H1 (cell line): Measurements from ENCODE around the gene ZNF33A. TPM values are rescaled to one million over a fixed set of nuclear protein-coding genes. Genes with fewer than 3 reads are reported as not detected.

Source experiments
- CTCF ChIA-PET: fragments of 300-600 bp; sonication (Branson Sonifier 250); formaldehyde crosslinking; loops from one replicate; lab custom pipeline; 2021; ENCODE audit not compliant: partially characterized antibody; lab: Charles Lee
- POLR2A ChIA-PET: fragments of 300-600 bp; sonication (Branson Sonifier 250); formaldehyde crosslinking; loops from one replicate; lab custom pipeline; 2021; ENCODE audit warnings: inconsistent platforms; ENCODE audit not compliant: partially characterized antibody; lab: Charles Lee
- DNase-seq, 2 experiments: peaks; one replicate each; pipeline versions ENCODE4 v3.0.0 to v3.0.0-alpha.2; 2010 to 2022; ENCODE audit warnings: low spot score in 2 of 2, low read depth in 1 of 2, mixed read lengths in 1 of 2
- FAIRE-seq: peaks from 2 replicates; lab custom pipeline; 2011; peaks lifted over from hg19 to GRCh38; lab: Jason Lieb, UNC
- H2AFZ ChIP-seq: 2 replicates; pipeline ENCODE4 v1.8.1; 2012; ENCODE audit warnings: low read length, inconsistent platforms
- H2AK5ac ChIP-seq: 2 replicates; pipeline ENCODE4 v1.6.1; 2013; ENCODE audit warnings: low read depth, low read length
- H2BK120ac ChIP-seq: replicated peaks from 2 replicates; pipeline ENCODE3; 2013; ENCODE audit warnings: low read depth, low read length, inconsistent platforms
- H2BK12ac ChIP-seq: 2 replicates; pipeline ENCODE4 v1.6.1; 2013; ENCODE audit warnings: low read depth, low read length
- H2BK15ac ChIP-seq: 2 replicates; pipeline ENCODE4 v1.6.1; 2013; ENCODE audit warnings: low read length
- H2BK20ac ChIP-seq: 2 replicates; pipeline ENCODE4 v1.6.1; 2013; ENCODE audit warnings: low read length
- H2BK5ac ChIP-seq: 2 replicates; pipeline ENCODE4 v1.6.1; 2013; ENCODE audit warnings: low read depth, low read length
- H3K14ac ChIP-seq: 2 replicates; pipeline ENCODE4 v1.6.1; 2013; ENCODE audit warnings: inconsistent platforms; ENCODE audit not compliant: insufficient read length
- H3K18ac ChIP-seq: 2 replicates; pipeline ENCODE4 v1.6.1; 2013; ENCODE audit warnings: low read length; ENCODE audit errors: extremely low read depth
- H3K23ac ChIP-seq: 2 replicates; pipeline ENCODE4 v1.6.1; 2013; ENCODE audit warnings: inconsistent platforms; ENCODE audit not compliant: insufficient read length
- H3K23me2 ChIP-seq: 2 replicates; pipeline ENCODE4 v1.6.1; 2013; ENCODE audit warnings: low read depth, low read length
- H3K27ac ChIP-seq: 2 replicates; pipeline ENCODE4 v1.6.1; 2011; ENCODE audit warnings: low read depth, low read length, inconsistent platforms
- H3K27me3 ChIP-seq, 4 experiments: replicated peaks in 1 of 4; 1 replicate in 1 of 4; 2 replicates in 3 of 4; pipeline versions ENCODE4 v1.6.1 to v1.8.1; 2011 to 2013; ENCODE audit warnings: low read length in 3 of 4, mild to moderate bottlenecking in 3 of 4, inconsistent platforms in 2 of 4, mixed read lengths in 2 of 4, moderate library complexity in 1 of 4; ENCODE audit not compliant: control insufficient read depth in 3 of 4, insufficient read depth in 3 of 4; ENCODE audit errors: extremely low read depth in 1 of 4
- H3K36me3 ChIP-seq, 4 experiments: 2 replicates each; pipeline versions ENCODE4 v1.6.1 to v1.8.1; 2011 to 2013; ENCODE audit warnings: mild to moderate bottlenecking in 4 of 4, low read length in 3 of 4, moderate library complexity in 2 of 4, control low read depth in 1 of 4, inconsistent platforms in 1 of 4; ENCODE audit not compliant: insufficient read depth in 4 of 4, control insufficient read depth in 2 of 4
- H3K4ac ChIP-seq: replicated peaks from 2 replicates; pipeline ENCODE3; 2013; ENCODE audit warnings: low read length, low read depth, mixed read lengths, inconsistent platforms; ENCODE audit not compliant: insufficient read length
- H3K4me1 ChIP-seq, 4 experiments: replicated peaks in 1 of 4; 1 replicate in 1 of 4; 2 replicates in 3 of 4; pipeline versions ENCODE4 v1.6.1 to v1.8.1; 2011 to 2013; ENCODE audit warnings: low read length in 3 of 4, inconsistent platforms in 2 of 4, mixed read lengths in 1 of 4; ENCODE audit not compliant: insufficient read depth in 4 of 4, control insufficient read depth in 3 of 4
- H3K4me2 ChIP-seq, 2 experiments: 2 replicates each; pipeline versions ENCODE4 v1.6.1 to v1.8.1; 2011 to 2013; ENCODE audit warnings: low read depth in 2 of 2, low read length in 2 of 2, control low read depth in 1 of 2, inconsistent platforms in 1 of 2, mild to moderate bottlenecking in 1 of 2; ENCODE audit not compliant: insufficient read depth in 1 of 2
- H3K4me3 ChIP-seq, 4 experiments: fragments of 200-600, 300-600 bp in 1 of 4; sonication (generic), shearing (Covaris generic), sonication (Bioruptor Twin) in 1 of 4; 2 replicates each; pipeline versions ENCODE4 v1.5.1 to v1.8.1; 2011 to 2016; ENCODE audit warnings: low read length in 4 of 4, low read depth in 3 of 4, control low read depth in 2 of 4, inconsistent platforms in 2 of 4, mild to moderate bottlenecking in 2 of 4, mixed read lengths in 1 of 4, moderate library complexity in 1 of 4; ENCODE audit not compliant: insufficient read depth in 2 of 4; ENCODE audit errors: extremely low read depth in 1 of 4
- H3K56ac ChIP-seq: replicated peaks from 2 replicates; pipeline ENCODE3; 2013; ENCODE audit warnings: low read depth, mild to moderate bottlenecking, mixed read lengths, low read length, inconsistent platforms; ENCODE audit not compliant: insufficient read length
- H3K79me1 ChIP-seq: 2 replicates; pipeline ENCODE4 v1.6.1; 2013; ENCODE audit warnings: low read depth, low read length, control low read depth
- H3K79me2 ChIP-seq, 2 experiments: 2 replicates each; pipeline versions ENCODE4 v1.6.1 to v1.8.1; 2012 to 2013; ENCODE audit warnings: low read length in 2 of 2, mild to moderate bottlenecking in 2 of 2, inconsistent platforms in 1 of 2; ENCODE audit not compliant: insufficient read depth in 2 of 2, control insufficient read depth in 1 of 2
- H3K9ac ChIP-seq, 4 experiments: replicated peaks in 1 of 4; 1 replicate in 1 of 4; 2 replicates in 3 of 4; pipeline versions ENCODE4 v1.6.1 to v1.8.1; 2011 to 2013; ENCODE audit warnings: low read depth in 3 of 4, low read length in 3 of 4, control low read depth in 2 of 4, mild to moderate bottlenecking in 2 of 4, moderate library complexity in 2 of 4, inconsistent platforms in 1 of 4; ENCODE audit errors: extremely low read depth in 1 of 4
- H3K9me3 ChIP-seq, 2 experiments: 2 replicates each; pipeline versions ENCODE4 v1.6.1 to v1.8.1; 2012 to 2013; ENCODE audit warnings: mild to moderate bottlenecking in 2 of 2, moderate library complexity in 2 of 2, control low read depth in 1 of 2, inconsistent platforms in 1 of 2, low read depth in 1 of 2, low read length in 1 of 2, mixed read lengths in 1 of 2; ENCODE audit not compliant: insufficient read depth in 2 of 2
- H4K20me1 ChIP-seq, 2 experiments: replicated peaks in 1 of 2; 2 replicates each; pipeline versions ENCODE3 to v1.8.1; 2011 to 2013; ENCODE audit warnings: inconsistent platforms in 2 of 2, low read length in 2 of 2, mild to moderate bottlenecking in 1 of 2; ENCODE audit not compliant: insufficient read depth in 2 of 2, control insufficient read depth in 1 of 2
- H4K5ac ChIP-seq: 2 replicates; pipeline ENCODE4 v1.6.1; 2013; ENCODE audit warnings: low read length, low read depth, mixed read lengths, inconsistent platforms; ENCODE audit not compliant: insufficient read length
- H4K8ac ChIP-seq: 2 replicates; pipeline ENCODE4 v1.8.0; 2013; ENCODE audit warnings: mild to moderate bottlenecking, moderate library complexity, low read length, inconsistent platforms; ENCODE audit not compliant: insufficient read depth; ENCODE audit errors: extremely low read depth
- H4K91ac ChIP-seq: replicated peaks from 2 replicates; pipeline ENCODE3; 2013; ENCODE audit warnings: low read length, mixed read lengths, inconsistent platforms; ENCODE audit not compliant: insufficient read length
- GTF2F1 ChIP-seq: IDR thresholded peaks from 2 replicates; pipeline ENCODE4 v1.6.1; 2012; ENCODE audit warnings: low read depth, low read length, improper control_type of control experiment, borderline replicate concordance
- MAFK ChIP-seq: IDR thresholded peaks from 2 replicates; pipeline ENCODE4 v1.6.1; 2012; ENCODE audit warnings: low read depth, mild to moderate bottlenecking, improper control_type of control experiment, low read length
- PHF8 ChIP-seq: fragments of 200-600 bp; sonication (generic); conservative IDR thresholded peaks from 2 replicates; pipeline ENCODE4 v1.7.1; 2012; ENCODE audit warnings: low read depth, mild to moderate bottlenecking, inconsistent platforms, low read length, moderate library complexity
- RFX5 ChIP-seq: IDR thresholded peaks from 2 replicates; pipeline ENCODE4 v1.6.1; 2011; ENCODE audit warnings: low read depth, low read length, improper control_type of control experiment, borderline replicate concordance
- RNF2 ChIP-seq: fragments of 200-900, 300-1000 bp; sonication (generic); IDR thresholded peaks from 2 replicates; pipeline ENCODE4 v1.7.1; 2016; ENCODE audit warnings: borderline replicate concordance, low read depth, mild to moderate bottlenecking, antibody characterized with exemption, low read length; ENCODE audit not compliant: poor library complexity, severe bottlenecking; ENCODE audit errors: missing control alignments
- WGBS, 2 experiments: shearing (Covaris generic) in 1 of 2; methylation state at CpG; one replicate each; pipeline versions ENCODE4 v1.1.6 to v1.1.7; 2013 to 2015; ENCODE audit warnings: low lambda C conversion rate in 2 of 2, mixed read lengths in 2 of 2, inconsistent platforms in 1 of 2, low coverage in 1 of 2, missing lambda C conversion rate in 1 of 2; ENCODE audit not compliant: insufficient replicate concordance in 2 of 2, insufficient coverage in 1 of 2, insufficient read length in 1 of 2; ENCODE audit errors: extremely low coverage in 1 of 2, missing lambda C conversion rate in 1 of 2; 5-methylcytosine and 5-hydroxymethylcytosine counted together
- polyA plus RNA-seq, 7 experiments: library from polyadenylated mRNA; depleted of rRNA in 3 of 7; stranded (reverse) in 5 of 7; unstranded in 2 of 7; fragments of >200 nt in 5 of 7; fragments of 200-250 nt in 2 of 7; gene quantifications; 1 replicate in 5 of 7; 2 replicates in 1 of 7; 4 replicates in 1 of 7; pipeline versions ENCODE4 v1.2.1 to v1.2.3, GENCODE V29; 2011 to 2013; ENCODE audit warnings: missing spikeins in 2 of 7, mixed read lengths in 2 of 7
- total RNA-seq: library from RNA; stranded (reverse); fragmentation: NEBNext Ultra II Directional; extraction: Animal tissue kit (Norgen Biotek cat#: 25700); gene quantifications from 2 replicates; pipeline ENCODE4 v1.2.1, GENCODE V29; 2021

The ZNF33A gene
- total and polyA plus RNA-seq, 2 of the 8 experiments (the other 6 are each of a cell fraction or from before 2014, with no cell fraction given) = 6.0 to 48.3 TPM

DNA sequence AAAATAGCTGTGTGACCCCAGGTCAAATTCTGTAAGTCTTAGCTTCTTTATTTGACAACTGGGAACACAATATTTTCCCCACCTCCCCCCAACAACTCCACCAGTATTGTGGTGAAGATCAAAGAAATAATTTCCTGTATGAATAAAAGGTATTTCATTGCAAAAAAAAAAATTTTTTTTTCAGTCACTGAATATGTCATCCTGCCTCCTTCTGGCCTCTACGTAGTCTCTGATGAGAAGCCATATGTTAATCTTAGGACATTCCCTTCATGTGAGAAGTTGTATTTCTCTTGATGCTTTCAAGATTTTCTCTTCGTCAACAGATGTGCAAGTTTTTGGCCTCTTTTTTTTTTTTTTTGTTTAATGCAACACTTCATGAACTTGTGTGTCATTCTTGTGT is 33.0 kb downstream of the ZNF33A start:
- 100% methylated on average over 2 of the region's 2 CpGs; no CpG with 5 or more reads in 1 of the 2 experiments for WGBS, 2 experiments
- no peak overlapping the region for H4K91ac ChIP-seq
- no peak for FAIRE-seq

More for the DNA sequence above, 33.0 kb downstream of the ZNF33A start:
- no peak for TF ChIP-seq RFX5
- TF ChIP-seq GTF2F1 = no peak
- no peak for TF ChIP-seq MAFK
- no peak for TF ChIP-seq PHF8
- TF ChIP-seq RNF2 = no peak
- Histone ChIP-seq H2AK5ac (no peak overlapping the region), H4K5ac (no peak overlapping the region), H3K4ac (no peak overlapping the region), H2AFZ (no peak overlapping the region), H3K56ac (no peak overlapping the region), H3K4me2 (no peak overlapping the region), H3K9me3 (peaks cover 5 to 10% of the 10 kb centered on the region in 2 experiments; a peak in 2 of 4 replicates), H4K20me1 (no peaks in the 10 kb centered on the region), H3K23me2 (no peaks in the 10 kb centered on the region), H3K9ac (no peak overlapping the region), H2BK5ac (no peak overlapping the region), H3K36me3 (peaks cover 0 to 14% (median 1%) of the 10 kb centered on the region in 4 experiments; a peak in 3 of 8 replicates), H2BK20ac (no peak overlapping the region), H3K27ac (no peak overlapping the region), H2BK12ac (no peak overlapping the region), H2BK120ac (no peak overlapping the region), H3K4me1 (no peaks in the 10 kb centered on the region), H3K14ac (no peak overlapping the region), H3K79me1 (no peaks in the 10 kb centered on the region; the same call in 1 of the 2 replicates), H3K79me2 (no peaks in the 10 kb centered on the region; a peak in 1 of 4 replicates), H3K4me3 (no peak overlapping the region), H3K27me3 (no peaks in the 10 kb centered on the region), H3K23ac (no peak overlapping the region), H4K8ac (no peak overlapping the region), H2BK15ac (no peak overlapping the region), H3K18ac (no peak overlapping the region)
- POLR2A ChIA-PET = no interaction called here
- no peak for DNase-seq
- CTCF ChIA-PET = no interaction called here
